PC-9 (cell line): ENCODE measurements around the gene RYR3. TPM values are rescaled to one million over a fixed set of nuclear protein-coding genes. Genes with fewer than 3 reads are reported as not detected.

Source experiments
- BruUV-seq: library from RNA; stranded (reverse); fragments of 400-500 nt; replicated peaks from 2 replicates; lab custom pipeline; 2021; lab: Mats Ljungman, UMichigan
- CTCF ChIA-PET: fragments of 300-600 bp; sonication (Branson Sonifier 250); formaldehyde crosslinking; loops from one replicate; lab custom pipeline; 2022; ENCODE audit warnings: antibody characterized with exemption; lab: Charles Lee
- POLR2A ChIA-PET: fragments of 300-600 bp; sonication (Branson Sonifier 250); formaldehyde crosslinking; loops from one replicate; lab custom pipeline; 2022; ENCODE audit warnings: antibody characterized with exemption; ENCODE audit not compliant: unreplicated experiment; lab: Charles Lee
- DNase-seq, 2 experiments: peaks; one replicate each; pipeline versions ENCODE4 v3.0.0 to v3.0.0-alpha.2; 2015 to 2022; ENCODE audit warnings: mixed read lengths in 1 of 2
- H2AFZ ChIP-seq: fragments of 200-600 bp; sonication (generic); 2 replicates; pipeline ENCODE4 v1.8.1; 2017; ENCODE audit warnings: antibody characterized with exemption
- H3F3A ChIP-seq: fragments of 200-600 bp; sonication (generic); 2 replicates; pipeline ENCODE4 v1.8.1; 2017; ENCODE audit warnings: antibody characterized with exemption, mild to moderate bottlenecking, low read depth; ENCODE audit not compliant: insufficient read depth
- H3K27ac ChIP-seq: fragments of 200-600 bp; sonication (generic); 2 replicates; pipeline ENCODE4 v1.6.1; 2016; ENCODE audit warnings: mixed run types
- H3K27me3 ChIP-seq: fragments of 200-600 bp; sonication (generic); 2 replicates; pipeline ENCODE4 v1.6.1; 2016; ENCODE audit warnings: low read depth, mixed run types; ENCODE audit not compliant: insufficient read depth
- H3K36me3 ChIP-seq: fragments of 200-600 bp; sonication (generic); 2 replicates; pipeline ENCODE4 v1.6.1; 2016; ENCODE audit warnings: low read depth, mixed run types
- H3K4me1 ChIP-seq: fragments of 200-600 bp; sonication (generic); replicated peaks from 2 replicates; pipeline ENCODE4 v1.6.1; 2016; ENCODE audit warnings: mixed run types; ENCODE audit not compliant: insufficient read depth
- H3K4me2 ChIP-seq: fragments of 200-600 bp; sonication (generic); 2 replicates; pipeline ENCODE4 v1.6.1; 2017; ENCODE audit warnings: mixed run types
- H3K4me3 ChIP-seq: fragments of 200-600 bp; sonication (generic); 2 replicates; pipeline ENCODE4 v1.6.1; 2016; ENCODE audit warnings: mixed run types
- H3K79me2 ChIP-seq: fragments of 200-600 bp; sonication (generic); 2 replicates; pipeline ENCODE4 v1.6.1; 2017; ENCODE audit warnings: low read depth, mixed run types
- H3K9me2 ChIP-seq: fragments of 200-600 bp; sonication (generic); 2 replicates; pipeline ENCODE4 v1.8.1; 2017; ENCODE audit warnings: mild to moderate bottlenecking; ENCODE audit not compliant: insufficient read depth
- H3K9me3 ChIP-seq: fragments of 200-600 bp; sonication (generic); 2 replicates; pipeline ENCODE4 v1.8.1; 2016; ENCODE audit warnings: low read depth; ENCODE audit not compliant: insufficient read depth
- H4K20me1 ChIP-seq: fragments of 200-600 bp; sonication (generic); 2 replicates; pipeline ENCODE4 v1.8.1; 2017; ENCODE audit not compliant: insufficient read depth
- CTCF ChIP-seq: fragments of 200-600 bp; sonication (generic); conservative IDR thresholded peaks from 2 replicates; pipeline ENCODE4 v1.6.1; 2017; ENCODE audit warnings: mixed run types, antibody characterized with exemption, mild to moderate bottlenecking, moderate library complexity
- EZH2 ChIP-seq: fragments of 200-600 bp; sonication (generic); IDR thresholded peaks from 2 replicates; pipeline ENCODE4 v1.8.0; 2017; ENCODE audit warnings: antibody characterized with exemption, low read depth
- intact Hi-C: fragments of 100-400 bp; cut with micrococcal nuclease; formaldehyde crosslinking; loops from one replicate; pipeline ENCODE4 v1.10.0; 2022; ENCODE audit not compliant: unreplicated experiment
- total RNA-seq: library from RNA; stranded (reverse); gene quantifications from 2 replicates; pipeline ENCODE4 v1.2.3, GENCODE V29; 2021

Gene RYR3
- total RNA-seq, 1 experiment from 2014 or later, result 0.15 TPM

DNA sequence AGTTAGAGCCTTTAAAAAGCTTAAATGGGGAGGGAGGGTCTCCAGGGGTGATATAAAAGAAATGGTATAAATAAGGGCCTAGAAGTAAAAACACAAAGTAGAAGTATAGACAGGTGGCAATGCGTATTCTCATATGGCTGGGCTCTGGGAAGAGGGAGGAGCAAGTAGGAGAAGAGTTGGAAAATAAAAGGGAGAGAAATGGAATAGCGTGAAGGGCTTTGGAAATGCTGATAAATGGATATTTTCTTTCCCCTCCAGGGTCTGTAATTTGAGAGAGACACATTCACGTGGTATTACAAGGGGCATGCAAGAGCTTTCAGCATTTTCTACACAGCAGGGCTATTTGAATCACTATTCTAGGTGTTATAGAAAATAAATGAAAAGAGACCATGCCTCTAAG is 313.7 kb downstream of the RYR3 start:
- H3K9me3 ChIP-seq, result no peaks in the 10 kb centered on the region
- intact Hi-C loops, result no loop called here
- H3K4me1 ChIP-seq, result no peaks in the 10 kb centered on the region
- no peaks in the 10 kb centered on the region for H4K20me1 ChIP-seq
- no TSS peak for BruUV-seq
- no peaks in the 10 kb centered on the region for H3K9me2 ChIP-seq
- H3K79me2 ChIP-seq, result no peaks in the 10 kb centered on the region
- CTCF ChIA-PET, result no interaction called here
- H3K27ac ChIP-seq, result no peak overlapping the region
- H2AFZ ChIP-seq, result no peak overlapping the region
- no peaks in the 10 kb centered on the region for H3K27me3 ChIP-seq
- no peak overlapping the region for H3K4me3 ChIP-seq
- H3K4me2 ChIP-seq, result no peak overlapping the region
- H3F3A ChIP-seq, result no peaks in the 10 kb centered on the region
- POLR2A ChIA-PET, result no interaction called here
- TF ChIP-seq CTCF (no peak), EZH2 (no peak)
- no peaks in the 10 kb centered on the region for H3K36me3 ChIP-seq
- no peak for DNase-seq

DNA sequence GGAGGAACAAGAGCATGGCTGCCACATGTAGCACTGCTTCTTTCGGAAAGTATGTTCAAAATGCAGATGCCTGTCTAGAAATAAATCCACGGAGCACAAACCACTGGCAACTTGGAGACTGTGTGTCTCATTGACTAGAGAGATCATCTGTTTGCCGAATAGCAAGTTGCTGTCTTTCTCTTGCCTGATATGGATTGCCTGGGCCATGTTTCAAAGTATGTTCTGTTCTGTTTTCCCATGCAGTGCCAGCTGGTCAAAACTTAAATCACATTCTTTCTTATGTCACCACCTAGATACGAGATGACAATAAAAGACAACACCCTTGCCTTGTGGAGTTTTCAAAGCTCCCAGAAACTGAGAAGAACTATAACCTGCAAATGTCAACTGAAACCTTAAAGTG is 318.9 kb downstream of the RYR3 start:
- intact Hi-C loops, result no loop called here
- no peak overlapping the region for H3K27ac ChIP-seq
- H2AFZ ChIP-seq, result no peak overlapping the region
- no peaks in the 10 kb centered on the region for H3K36me3 ChIP-seq
- H3K4me3 ChIP-seq, result no peak overlapping the region
- no peaks in the 10 kb centered on the region for H4K20me1 ChIP-seq
- TF ChIP-seq EZH2 (no peak), CTCF (no peak)
- H3F3A ChIP-seq, result no peaks in the 10 kb centered on the region
- no peak for DNase-seq
- H3K27me3 ChIP-seq, result peaks cover 11% of the 10 kb centered on the region; the same call in 1 of the 2 replicates
- no TSS peak for BruUV-seq
- H3K4me2 ChIP-seq, result no peak overlapping the region
- no peaks in the 10 kb centered on the region for H3K9me2 ChIP-seq
- no peaks in the 10 kb centered on the region for H3K4me1 ChIP-seq
- POLR2A ChIA-PET, result no interaction called here
- CTCF ChIA-PET, result no interaction called here
- no peaks in the 10 kb centered on the region for H3K9me3 ChIP-seq
- H3K79me2 ChIP-seq, result no peaks in the 10 kb centered on the region

DNA sequence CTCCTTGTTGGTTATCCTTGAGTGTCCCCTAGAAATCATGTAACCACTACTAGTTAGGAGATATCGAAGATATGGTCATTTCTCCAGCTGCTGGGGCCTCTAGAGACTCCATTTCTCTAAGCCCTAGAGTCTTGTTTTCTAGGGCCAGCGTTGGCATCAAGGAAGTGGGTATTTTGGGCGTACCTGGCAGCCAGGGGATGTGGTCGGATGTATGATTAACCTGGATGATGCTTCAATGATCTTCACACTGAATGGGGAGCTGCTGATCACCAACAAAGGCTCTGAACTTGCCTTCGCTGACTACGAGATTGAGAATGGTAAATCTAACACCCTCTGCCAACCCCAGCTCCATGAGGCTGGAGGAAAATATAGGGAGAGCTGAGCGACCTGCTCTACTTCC is 325.5 kb downstream of the RYR3 start:
- POLR2A ChIA-PET, result no interaction called here
- DNase-seq, result no peak
- BruUV-seq, result no TSS peak
- no peaks in the 10 kb centered on the region for H3K4me1 ChIP-seq
- H3K27me3 ChIP-seq, result peaks cover 15% of the 10 kb centered on the region; the same call in 1 of the 2 replicates
- H3K9me3 ChIP-seq, result no peaks in the 10 kb centered on the region
- no peaks in the 10 kb centered on the region for H3K79me2 ChIP-seq
- no peak overlapping the region for H3K4me3 ChIP-seq
- no peaks in the 10 kb centered on the region for H3F3A ChIP-seq
- TF ChIP-seq EZH2, result no peak
- no peak for TF ChIP-seq CTCF
- H3K36me3 ChIP-seq, result no peaks in the 10 kb centered on the region
- CTCF ChIA-PET, result no interaction called here
- H2AFZ ChIP-seq, result no peak overlapping the region
- H3K4me2 ChIP-seq, result no peak overlapping the region
- no peak overlapping the region for H3K27ac ChIP-seq
- intact Hi-C loops, result no loop called here
- no peaks in the 10 kb centered on the region for H3K9me2 ChIP-seq
- H4K20me1 ChIP-seq, result no peaks in the 10 kb centered on the region
